SK-N-MC (cell line): ENCODE results near the gene PXDC1.
"Not testable (repeated sequence)": the region's sequence is repeated elsewhere in the genome, so short reads cannot be mapped to it uniquely, and the experiment has no call there.

ENCODE experiments used
- DNase-seq: peaks from one replicate; pipeline ENCODE4 v3.0.0-alpha.2; 2011; ENCODE audit warnings: low read depth, low spot score
- H3K27ac ChIP-seq: fragments of 200-600 bp; sonication (generic); 2 replicates; pipeline ENCODE4 v1.5.1; 2016; ENCODE audit warnings: mixed run types
- H3K36me3 ChIP-seq: fragments of 200-600 bp; sonication (generic); 2 replicates; pipeline ENCODE4 v1.6.1; 2017; ENCODE audit warnings: antibody characterized with exemption, low read length, mixed read lengths; ENCODE audit not compliant: insufficient read depth
- H3K4me3 ChIP-seq: fragments of 200-600 bp; sonication (generic); 2 replicates; pipeline ENCODE4 v1.5.1; 2016
- H3K9ac ChIP-seq: fragments of 200-600 bp; sonication (generic); 2 replicates; pipeline ENCODE4 v1.8.0; 2017; ENCODE audit warnings: mixed run types, mixed read lengths; ENCODE audit not compliant: insufficient read length
- H3K9me3 ChIP-seq: fragments of 200-600 bp; sonication (generic); 2 replicates; pipeline ENCODE4 v1.6.1; 2017; ENCODE audit warnings: low read depth, mild to moderate bottlenecking, antibody characterized with exemption, low read length, moderate library complexity, mixed read lengths
- EZH2 ChIP-seq: fragments of 200-600 bp; sonication (generic); IDR thresholded peaks from one replicate; pipeline ENCODE4 v1.6.1; 2017; ENCODE audit warnings: antibody characterized with exemption
- FOXP2 ChIP-seq: optimal IDR thresholded peaks from 2 replicates; pipeline ENCODE3; 2011; ENCODE audit warnings: mild to moderate bottlenecking, moderate library complexity; ENCODE audit not compliant: insufficient read depth; ENCODE audit errors: extremely low read length, control extremely low read depth
- POLR2AphosphoS5 ChIP-seq: IDR thresholded peaks from 2 replicates; pipeline ENCODE4 v1.6.1; 2012; ENCODE audit warnings: mild to moderate bottlenecking, low read depth, low read length, borderline replicate concordance

Gene PXDC1

DNA sequence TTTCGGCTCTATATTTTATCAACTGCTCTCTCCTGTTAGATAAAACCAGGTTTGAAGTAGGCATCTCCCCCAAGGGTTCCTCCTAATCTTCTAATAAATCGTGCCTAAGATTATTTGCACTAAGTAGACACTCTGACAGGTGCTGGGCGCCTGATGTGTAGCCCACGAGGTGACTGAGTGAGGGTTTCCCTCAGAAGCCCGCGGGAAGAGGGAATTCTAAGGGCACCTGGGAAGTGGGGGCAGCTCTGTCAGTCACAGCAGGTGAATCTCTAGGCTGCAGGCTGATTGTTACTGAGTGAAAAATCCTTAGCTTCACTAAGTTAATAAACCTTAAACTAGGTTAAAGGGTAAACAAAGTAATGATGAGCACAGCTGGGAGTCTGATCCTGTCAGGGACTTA lies 68.2 kb downstream of the PXDC1 start:
- Histone ChIP-seq H3K9me3 (no peaks in the 10 kb centered on the region), H3K36me3 (no peaks in the 10 kb centered on the region), H3K4me3 (no peak overlapping the region), H3K9ac (no peak overlapping the region), H3K27ac (no peak overlapping the region)
- no peak for TF ChIP-seq POLR2AphosphoS5
- TF ChIP-seq EZH2 = no peak
- no peak for TF ChIP-seq FOXP2
- no peak for DNase-seq

DNA sequence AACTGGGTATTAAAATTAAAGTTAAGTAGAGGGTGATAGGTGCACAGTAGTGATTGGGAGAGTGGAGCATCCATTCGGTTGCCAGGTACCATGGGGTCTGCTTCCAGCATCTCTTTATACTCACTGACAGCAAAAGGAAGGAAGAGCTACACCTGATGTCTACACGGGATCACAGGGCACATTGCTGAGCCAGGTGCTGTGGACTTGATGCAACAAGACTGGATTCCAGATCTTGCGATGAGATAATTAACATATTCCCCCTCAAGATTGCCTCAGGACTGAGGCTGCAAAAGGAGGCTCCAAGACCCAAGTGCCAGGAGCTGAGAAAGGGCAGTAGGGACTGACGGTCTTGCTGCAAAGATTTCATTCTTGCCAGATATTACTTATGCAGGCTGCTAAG lies 72.6 kb downstream of the PXDC1 start:
- Histone ChIP-seq H3K9me3 (no peaks in the 10 kb centered on the region), H3K9ac (no peak overlapping the region), H3K27ac (no peak overlapping the region), H3K4me3 (no peak overlapping the region), H3K36me3 (no peaks in the 10 kb centered on the region)
- no peak for DNase-seq
- TF ChIP-seq EZH2 (no peak), FOXP2 (no peak), POLR2AphosphoS5 (no peak)

- not testable (repeated sequence) for DNase-seq, H3K36me3 ChIP-seq, H3K9me3 ChIP-seq, H3K9ac ChIP-seq, H3K27ac ChIP-seq, H3K4me3 ChIP-seq
Observed at GRCh38 chr6:3677751-3678150, 73.8 kb downstream of the PXDC1 start.

DNA sequence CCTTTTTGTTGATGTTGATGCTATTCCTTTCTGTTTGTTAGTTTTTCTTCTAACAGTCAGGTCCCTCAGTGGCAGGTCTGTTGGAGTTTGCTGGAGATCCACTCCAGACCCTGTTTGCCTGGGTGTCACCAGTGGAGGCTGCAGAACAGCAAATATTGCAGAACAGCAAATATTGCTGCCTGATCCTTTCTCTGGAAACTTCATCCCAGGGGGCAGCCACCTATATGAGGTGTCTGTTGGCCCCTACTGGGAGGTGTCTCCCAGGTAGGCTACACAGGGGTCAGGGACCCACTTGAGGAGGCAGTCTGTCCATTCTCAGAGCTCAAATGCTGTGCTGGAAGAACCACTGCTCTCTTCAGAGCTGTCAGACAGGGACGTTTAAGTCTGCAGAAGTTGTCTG lies 74.2 kb downstream of the PXDC1 start:
- H3K9ac ChIP-seq, H3K36me3 ChIP-seq, DNase-seq, H3K4me3 ChIP-seq, H3K27ac ChIP-seq, H3K9me3 ChIP-seq: not testable (repeated sequence)
